Activated CD8-positive, alpha-beta T cell treated with anti-CD3 and anti-CD28 coated beads for 36 hours (primary cell): Measurements from ENCODE around the gene THAP8. TPM values are rescaled to one million over a fixed set of nuclear protein-coding genes. Genes with fewer than 3 reads are reported as not detected.
"Not testable (repeated sequence)": the region's sequence is repeated elsewhere in the genome, so short reads cannot be mapped to it uniquely, and the experiment has no call there.

Experiments used
- ATAC-seq: fragments of 200-7000 bp; cut with Tn5 transposase; one replicate; pipeline ENCODE4 v1.10.0; 2021; ENCODE audit warnings: mild to moderate bottlenecking, moderate library complexity
- CTCF ChIA-PET: fragments of 350-600 bp; sonication (Branson Sonifier 250); formaldehyde crosslinking; loops from one replicate; lab custom pipeline; 2021; ENCODE audit warnings: antibody characterized with exemption; lab: Charles Lee
- POLR2A ChIA-PET: fragments of 350-600 bp; sonication (Branson Sonifier 250); formaldehyde crosslinking; loops from one replicate; lab custom pipeline; 2021; ENCODE audit warnings: antibody characterized with exemption; lab: Charles Lee
- DNase-seq: peaks from one replicate; pipeline ENCODE4 v3.0.0-alpha.2; 2020
- H3K27ac Mint-ChIP-seq: one replicate; pipeline ENCODE4 v1.8.0; 2021; ENCODE audit warnings: mild to moderate bottlenecking, mixed read lengths
- H3K27me3 Mint-ChIP-seq: one replicate; pipeline ENCODE4 v1.8.0; 2021; ENCODE audit warnings: mixed read lengths
- H3K36me3 Mint-ChIP-seq: one replicate; pipeline ENCODE4 v1.8.0; 2021; ENCODE audit warnings: low read depth, mixed read lengths
- H3K4me1 Mint-ChIP-seq: one replicate; pipeline ENCODE4 v1.8.0; 2021; ENCODE audit warnings: low read depth, mixed read lengths
- H3K4me3 Mint-ChIP-seq: one replicate; pipeline ENCODE4 v1.8.0; 2021; ENCODE audit warnings: mild to moderate bottlenecking, moderate library complexity, mixed read lengths
- H3K9me3 Mint-ChIP-seq: one replicate; pipeline ENCODE4 v1.8.0; 2021; ENCODE audit warnings: mixed read lengths
- CTCF ChIP-seq: fragments of 200-600 bp; IDR thresholded peaks from one replicate; pipeline ENCODE4 v1.8.0; 2022; ENCODE audit warnings: antibody characterized with exemption, mild to moderate bottlenecking
- intact Hi-C: fragments of 100-400 bp; cut with micrococcal nuclease; formaldehyde crosslinking; loops from one replicate; pipeline ENCODE4 v1.10.0; 2022
- total RNA-seq, 2 experiments: library from RNA; stranded (reverse); gene quantifications; one replicate each; pipeline ENCODE4 v1.2.3, GENCODE V29; 2021

THAP8 gene
- total RNA-seq, 2 experiments from 2014 or later: 3.4 to 3.7 TPM

GRCh38 chr19:36043952-36044351 is 10.1 kb downstream of the THAP8 start:
- DNase-seq (no peak), ATAC-seq (no peak)
- Mint-ChIP-seq H3K27ac (no peak overlapping the region), H3K4me3 (no peak overlapping the region), H3K9me3 (no peaks in the 10 kb centered on the region), H3K36me3 (peaks cover 3% of the 10 kb centered on the region), H3K27me3 (no peaks in the 10 kb centered on the region), H3K4me1 (peaks cover 2% of the 10 kb centered on the region)
- ChIA-PET CTCF (interaction anchor here (0.6 kb wide), 1 partner anchor 16 kb away, joined by 3 read pairs; no protein-coding TSS in a partner anchor), POLR2A (no interaction called here)
- TF ChIP-seq CTCF: no peak
- intact Hi-C loops: no loop called here

- TF ChIP-seq CTCF: no peak
- intact Hi-C loops: no loop called here
- no peak overlapping the region for H3K27ac Mint-ChIP-seq
- peaks cover 3% of the 10 kb centered on the region for H3K36me3 Mint-ChIP-seq
- ChIA-PET CTCF (no interaction called here), POLR2A (interaction anchor here (0.7 kb wide), 1 partner anchor 593 kb away, joined by 3 read pairs; no protein-coding TSS in a partner anchor)
- no peaks in the 10 kb centered on the region for H3K27me3 Mint-ChIP-seq
- DNase-seq (no peak), ATAC-seq (no peak)
- peaks cover 8% of the 10 kb centered on the region for H3K4me1 Mint-ChIP-seq
- no peak overlapping the region for H3K4me3 Mint-ChIP-seq
- no peaks in the 10 kb centered on the region for H3K9me3 Mint-ChIP-seq
These were observed 12.3 kb downstream of the THAP8 start for GRCh38 chr19:36041831-36042230.

GRCh38 chr19:36041092-36041491 is 13.0 kb downstream of the THAP8 start:
- H3K36me3 Mint-ChIP-seq, ATAC-seq, CTCF ChIA-PET, H3K4me3 Mint-ChIP-seq, H3K4me1 Mint-ChIP-seq, H3K9me3 Mint-ChIP-seq, H3K27ac Mint-ChIP-seq, H3K27me3 Mint-ChIP-seq, DNase-seq, intact Hi-C loops: not testable (repeated sequence)
- POLR2A ChIA-PET: interaction anchor here (0.7 kb wide), 1 partner anchor 592 kb away, joined by 3 read pairs; no protein-coding TSS in a partner anchor

- ATAC-seq: no peak
- no peak for TF ChIP-seq CTCF
- Mint-ChIP-seq H3K27ac (no peak overlapping the region), H3K4me1 (peaks cover 13% of the 10 kb centered on the region), H3K27me3 (no peaks in the 10 kb centered on the region), H3K9me3 (no peaks in the 10 kb centered on the region), H3K4me3 (no peak overlapping the region), H3K36me3 (peaks cover 3% of the 10 kb centered on the region)
- DNase-seq: no peak
- intact Hi-C loops: no loop called here
- POLR2A ChIA-PET: no interaction called here
- CTCF ChIA-PET: no interaction called here
These were observed 13.6 kb downstream of the THAP8 start for GRCh38 chr19:36040495-36040894.

GRCh38 chr19:36032251-36033104 is 21.6 kb downstream of the THAP8 start, which contains the start of gene CLIP3:
Gene CLIP3 (minus strand): TSS chr19:36032873. CDS start chr19:36032357, 516 bp downstream.
- intact Hi-C loops: no loop called here
- POLR2A ChIA-PET: no interaction called here
- DNase-seq (peak; percentile 42), ATAC-seq (peak; percentile 66)
- H3K36me3 Mint-ChIP-seq: peaks cover 12% of the 10 kb centered on the region
- no peak for TF ChIP-seq CTCF
- peaks cover 25% of the 10 kb centered on the region for H3K4me1 Mint-ChIP-seq
- no peaks in the 10 kb centered on the region for H3K9me3 Mint-ChIP-seq
- CTCF ChIA-PET: no interaction called here
- H3K4me3 Mint-ChIP-seq: peak within 1 kb of the TSS; percentile 38
- H3K27me3 Mint-ChIP-seq: peaks cover 2% of the 10 kb centered on the region
- no peak within 1 kb of the TSS for H3K27ac Mint-ChIP-seq
